Retina (tissue), 1 donor: Measurements from ENCODE around the gene GPC6.

Experiments used
- DNase-seq: peaks from one replicate; pipeline ENCODE4 v3.0.0-alpha.2; 2016

The GPC6 gene

DNA sequence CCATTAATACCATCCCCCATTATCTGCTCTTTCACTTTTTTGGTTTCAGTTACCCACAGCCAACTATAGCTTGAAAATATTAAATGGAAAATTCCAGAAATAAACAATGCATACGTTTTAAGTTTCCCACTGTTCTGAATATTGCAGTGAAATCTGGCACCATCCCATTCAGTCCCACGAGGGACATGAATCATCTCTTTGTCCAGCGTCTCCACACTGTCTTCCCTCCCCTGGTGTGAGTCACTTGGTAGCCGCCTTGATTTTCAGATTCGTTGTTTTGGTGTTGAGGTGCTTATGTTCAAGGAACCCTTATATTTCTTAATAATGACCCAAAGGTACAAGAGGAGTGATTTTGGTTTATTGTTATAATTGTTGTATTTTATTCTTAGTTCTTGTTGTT, 1006.8 kb downstream of the GPC6 start:
- DNase-seq = no peak

DNA sequence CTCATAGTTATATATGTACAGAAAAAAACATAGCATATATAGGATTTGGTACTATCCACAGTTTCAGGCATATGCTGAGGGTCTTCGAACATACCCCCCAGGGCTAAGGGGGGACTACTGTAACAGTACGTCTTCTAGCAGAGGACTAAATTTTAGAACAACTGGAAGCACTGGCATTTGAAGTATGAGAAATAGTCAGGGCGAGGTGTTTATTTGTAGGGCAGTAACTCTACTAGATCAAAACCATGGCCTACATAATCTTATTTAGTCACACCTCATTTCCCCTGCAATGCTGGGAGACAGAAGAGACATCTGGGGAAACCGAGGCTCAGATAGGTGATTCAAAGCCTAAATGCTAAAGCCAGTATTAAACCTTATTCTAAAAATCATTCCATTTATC, 1007.2 kb downstream of the GPC6 start:
- DNase-seq = no peak

DNA sequence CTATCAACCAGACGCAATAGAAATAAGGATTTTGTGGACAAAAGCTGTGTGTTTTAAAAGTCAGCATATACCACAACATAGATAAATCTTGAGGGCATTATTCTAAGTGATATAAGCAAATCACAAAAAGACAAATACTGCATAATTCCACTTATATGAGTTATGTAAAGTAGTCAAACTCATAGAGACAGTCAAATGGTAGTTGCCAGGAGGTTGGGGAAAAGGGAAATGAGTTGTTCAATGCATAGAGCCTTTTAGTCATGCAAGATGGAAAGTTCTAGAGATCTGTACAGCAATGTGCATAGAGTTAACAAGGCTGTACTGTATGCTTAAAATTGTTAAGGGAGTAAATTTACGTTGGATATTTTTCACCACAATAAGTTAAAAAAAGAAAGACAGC, 1008.1 kb downstream of the GPC6 start:
- no peak for DNase-seq

DNA sequence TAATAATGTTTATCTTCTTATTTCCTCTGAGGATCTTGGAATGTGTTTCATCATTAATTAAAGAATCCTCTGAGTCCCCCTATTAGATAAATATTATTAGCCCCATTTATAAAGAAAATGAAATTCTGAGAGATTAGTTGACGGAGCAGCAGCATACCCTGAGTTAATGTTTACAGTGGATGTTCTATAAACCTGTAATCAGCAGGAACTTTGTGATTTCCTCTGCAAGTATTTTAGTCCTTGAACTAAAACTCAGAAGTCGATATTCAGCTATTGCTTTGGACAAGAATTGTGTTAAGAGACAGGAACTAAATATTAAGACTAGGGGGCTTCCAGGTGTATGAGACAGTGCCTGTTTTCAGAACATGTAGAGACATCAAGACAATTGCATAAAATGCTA, 1009.5 kb downstream of the GPC6 start:
- no peak for DNase-seq

DNA sequence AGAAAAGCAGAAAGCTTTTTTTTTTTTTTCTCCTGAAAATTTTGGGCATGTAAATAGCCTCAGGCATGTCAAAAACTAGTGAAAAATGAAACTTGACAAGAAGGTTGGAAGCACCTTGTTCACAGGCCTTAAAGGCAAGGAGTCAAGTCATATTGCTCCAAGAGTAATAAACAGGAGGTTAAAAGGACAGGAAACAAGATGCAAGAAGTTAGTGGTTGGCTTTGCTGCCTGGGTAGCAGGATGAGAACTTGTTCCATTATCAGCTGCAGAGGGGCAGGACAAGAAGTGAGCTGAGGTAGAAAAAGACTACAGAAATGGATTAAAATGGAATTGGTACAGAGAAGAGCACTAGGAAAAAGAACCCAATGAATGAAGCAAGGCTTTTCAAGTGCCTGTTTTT, 1010.3 kb downstream of the GPC6 start:
- no peak for DNase-seq

GRCh38 chr13:94239135-94239534, 1012.5 kb downstream of the GPC6 start:
- no peak for DNase-seq

- DNase-seq = no peak
These were observed 1015.9 kb downstream of the GPC6 start for GRCh38 chr13:94242554-94242953.

GRCh38 chr13:94243551-94243950, 1016.9 kb downstream of the GPC6 start:
- DNase-seq = no peak

- no peak for DNase-seq
These were observed 1019.9 kb downstream of the GPC6 start for GRCh38 chr13:94246495-94246894.

DNA sequence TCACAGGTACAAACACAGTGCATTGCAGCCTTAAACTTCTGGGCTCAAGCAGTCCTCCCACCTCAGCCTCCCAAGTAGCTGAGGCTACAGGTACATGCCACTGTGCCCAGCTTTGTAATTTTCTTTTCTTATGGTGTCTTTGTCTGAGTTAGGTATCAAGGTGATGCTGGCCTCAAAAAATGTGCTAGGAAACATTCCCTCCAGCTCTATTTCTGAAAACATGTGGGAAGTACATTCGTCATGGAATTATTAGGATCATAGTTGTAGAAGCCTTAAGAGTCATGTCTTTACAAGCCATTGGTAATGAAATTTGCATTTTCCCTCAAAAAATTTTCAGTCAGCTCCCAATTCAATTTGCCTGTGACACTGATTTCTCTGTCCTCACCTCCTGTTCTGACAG, 1021.3 kb downstream of the GPC6 start:
- no peak for DNase-seq

- DNase-seq = no peak
These were observed 1022.0 kb downstream of the GPC6 start for GRCh38 chr13:94248454-94249228.

GRCh38 chr13:94249512-94249911, 1022.9 kb downstream of the GPC6 start:
- DNase-seq = no peak

- no peak for DNase-seq
These were observed 1025.4 kb downstream of the GPC6 start for GRCh38 chr13:94251831-94252608.

DNA sequence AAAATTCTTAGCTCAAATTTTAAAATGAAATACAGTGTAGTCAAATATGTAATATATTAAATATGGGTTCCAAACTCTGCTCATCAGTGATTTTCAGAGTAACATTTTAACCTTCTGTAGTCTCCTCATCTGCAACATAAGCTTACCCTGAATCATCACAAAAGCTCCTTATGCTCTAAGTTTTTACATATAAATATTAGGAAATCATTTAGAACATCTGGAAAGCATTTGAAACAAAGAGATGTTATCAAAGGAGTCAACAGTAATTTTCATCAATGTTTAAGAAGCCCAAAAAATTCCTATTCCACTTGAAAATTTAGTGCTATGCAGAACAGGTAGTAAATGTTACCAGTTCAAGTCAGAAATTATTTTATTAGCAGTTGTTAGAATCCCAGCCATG, 1028.1 kb downstream of the GPC6 start:
- no peak for DNase-seq

- DNase-seq = no peak
These were observed 1030.1 kb downstream of the GPC6 start for GRCh38 chr13:94256721-94257120.

GRCh38 chr13:94259984-94260383, 1033.4 kb downstream of the GPC6 start:
- DNase-seq = no peak

DNA sequence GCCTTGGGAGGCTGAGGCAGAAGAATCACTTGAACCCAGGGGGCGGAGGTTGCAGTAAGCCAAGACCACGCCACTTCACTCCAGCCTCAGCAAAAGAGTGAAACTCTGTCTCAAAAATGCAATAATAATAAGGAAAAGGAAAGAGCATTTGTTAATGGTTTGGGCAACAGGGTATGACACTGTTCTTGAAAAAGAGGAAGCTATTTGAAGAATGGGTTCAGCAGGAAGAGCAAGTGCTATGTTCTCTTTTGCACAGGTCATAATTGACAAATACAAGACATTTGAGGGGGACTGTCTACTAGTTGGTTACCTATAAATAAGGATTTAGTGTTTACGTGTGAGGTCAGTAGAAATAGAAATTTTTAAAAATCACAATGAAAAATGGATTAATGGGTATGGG, 1034.6 kb downstream of the GPC6 start:
- DNase-seq = no peak

DNA sequence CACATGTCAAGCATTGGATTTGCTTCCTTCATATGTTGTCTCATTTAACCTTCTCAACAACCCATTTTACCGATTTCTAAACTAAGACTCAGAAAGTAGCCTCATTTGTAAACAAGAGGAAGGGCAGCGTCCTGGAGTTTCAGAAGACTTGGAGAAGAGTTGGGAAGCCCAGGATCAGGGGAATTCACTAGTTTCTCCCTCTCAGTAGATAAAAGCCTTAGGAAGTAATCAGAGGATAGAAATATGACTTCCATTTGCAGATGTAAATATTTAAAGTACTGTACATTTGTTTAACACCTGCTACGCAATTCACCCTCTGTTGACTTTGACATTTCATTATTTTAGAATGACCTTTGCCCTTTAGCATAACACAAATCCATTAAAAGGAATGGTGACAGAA, 1036.4 kb downstream of the GPC6 start:
- DNase-seq = no peak

- DNase-seq = no peak
These were observed 1041.2 kb downstream of the GPC6 start for GRCh38 chr13:94267581-94268366.

DNA sequence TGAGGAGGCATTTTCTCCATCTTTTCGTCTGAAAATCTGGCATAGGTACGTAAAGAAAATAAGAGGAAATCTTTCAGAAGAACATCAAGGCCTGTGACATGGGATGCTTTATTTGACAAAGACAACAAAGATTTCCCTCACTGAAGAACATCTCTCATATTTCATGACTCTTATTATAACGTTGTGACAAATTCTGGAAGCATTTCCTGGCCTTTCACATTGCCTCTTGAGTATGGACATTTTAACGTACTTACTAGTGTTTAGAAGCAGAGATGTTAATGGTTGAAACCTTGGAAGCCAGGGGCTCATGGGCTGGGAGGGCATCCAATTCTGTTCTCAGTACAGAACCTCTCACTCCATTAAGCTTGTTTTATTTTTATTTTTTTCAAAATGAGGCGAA, 1042.1 kb downstream of the GPC6 start:
- DNase-seq = no peak

DNA sequence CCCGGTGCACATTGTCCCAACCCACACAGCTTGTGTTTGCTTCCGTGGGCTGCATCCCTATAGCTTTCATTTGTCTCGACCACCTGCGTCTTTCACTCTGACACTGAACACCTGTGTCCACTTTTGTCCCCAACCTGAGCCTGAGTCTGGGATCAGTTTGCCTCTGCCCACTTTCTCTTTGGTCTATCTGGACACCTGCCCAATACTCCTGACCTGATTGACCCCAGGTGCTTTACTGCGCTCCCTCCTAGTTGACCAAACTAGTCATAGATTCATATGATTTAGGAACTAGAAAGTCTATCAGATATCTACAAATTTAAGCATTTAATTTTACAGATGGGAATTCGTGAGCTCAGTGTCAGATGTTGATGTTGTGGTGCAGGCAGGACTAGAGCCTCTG, 1043.0 kb downstream of the GPC6 start:
- DNase-seq = no peak

- no peak for DNase-seq
These were observed 1043.9 kb downstream of the GPC6 start for GRCh38 chr13:94270556-94270955.

GRCh38 chr13:94272038-94272437, 1045.4 kb downstream of the GPC6 start:
- DNase-seq = no peak

GRCh38 chr13:94280349-94280748, 1053.7 kb downstream of the GPC6 start:
- no peak for DNase-seq
